ENCODE measurements around the gene ATXN1. TPM values are rescaled to one million over a fixed set of nuclear protein-coding genes. Genes with fewer than 3 reads are reported as not detected.

Gene ATXN1
- polyA plus RNA-seq, 1 of the 3 experiments (the other 2 are of a cell fraction), result 7.9 TPM

GRCh38 chr6:16493802-16494201, 267.5 kb downstream of the ATXN1 start:
- Histone ChIP-seq H3K79me2 (ENCODE audit: insufficient read depth) (no peaks in the 10 kb centered on the region), H3K9me3 (no peaks in the 10 kb centered on the region), H3K9ac (no peak overlapping the region), H3K4me3 (ENCODE audit: low read depth in 2 of 2, low read length in 1 of 2) (no peak overlapping the region), H3K27ac (ENCODE audit: low read depth in 2 of 2, low read length in 1 of 2) (no peak overlapping the region), H3K4me1 (ENCODE audit: control insufficient read depth in 1 of 2, insufficient read depth in 2 of 2, low read depth in 1 of 2, low read length in 1 of 2) (no peaks in the 10 kb centered on the region), H3K36me3 (replicated peaks in 1 of 2; ENCODE audit: control insufficient read depth in 1 of 2, insufficient read depth in 2 of 2, low read length in 1 of 2) (peaks cover 0 to 4% of the 10 kb centered on the region in 2 experiments), H3K27me3 (ENCODE audit: insufficient read depth) (no peaks in the 10 kb centered on the region), H3F3A (replicated peaks; ENCODE audit: insufficient read depth) (peaks cover 3% of the 10 kb centered on the region), H3K4me2 (no peak overlapping the region), H2AFZ (ENCODE audit: low read depth) (no peak overlapping the region), H3K9me2 (no peaks in the 10 kb centered on the region), H4K20me1 (ENCODE audit: insufficient read depth) (peaks cover 5% of the 10 kb centered on the region; the same call in 1 of the 2 replicates)
- ChIA-PET POLR2A (no interaction called here), CTCF (interaction anchor here (1.6 kb wide), 1 partner anchor 9 kb away, joined by 4 read pairs; no protein-coding TSS in a partner anchor)
- DNase-seq, result no peak
- TF ChIP-seq ELF1 (IDR thresholded peaks at IDR 0.05), result no peak
- no peak for TF ChIP-seq GABPA (IDR thresholded peaks at IDR 0.05; ENCODE audit: low read depth)
- TF ChIP-seq RFX5 (IDR thresholded peaks at IDR 0.05; ENCODE audit: low read length), result no peak
- no peak for TF ChIP-seq FOSL2 (IDR thresholded peaks at IDR 0.05; ENCODE audit: borderline replicate concordance, low read depth)
- TF ChIP-seq RXRA (IDR thresholded peaks at IDR 0.05; ENCODE audit: borderline replicate concordance, low read depth), result no peak
- TF ChIP-seq, protein P1, sequence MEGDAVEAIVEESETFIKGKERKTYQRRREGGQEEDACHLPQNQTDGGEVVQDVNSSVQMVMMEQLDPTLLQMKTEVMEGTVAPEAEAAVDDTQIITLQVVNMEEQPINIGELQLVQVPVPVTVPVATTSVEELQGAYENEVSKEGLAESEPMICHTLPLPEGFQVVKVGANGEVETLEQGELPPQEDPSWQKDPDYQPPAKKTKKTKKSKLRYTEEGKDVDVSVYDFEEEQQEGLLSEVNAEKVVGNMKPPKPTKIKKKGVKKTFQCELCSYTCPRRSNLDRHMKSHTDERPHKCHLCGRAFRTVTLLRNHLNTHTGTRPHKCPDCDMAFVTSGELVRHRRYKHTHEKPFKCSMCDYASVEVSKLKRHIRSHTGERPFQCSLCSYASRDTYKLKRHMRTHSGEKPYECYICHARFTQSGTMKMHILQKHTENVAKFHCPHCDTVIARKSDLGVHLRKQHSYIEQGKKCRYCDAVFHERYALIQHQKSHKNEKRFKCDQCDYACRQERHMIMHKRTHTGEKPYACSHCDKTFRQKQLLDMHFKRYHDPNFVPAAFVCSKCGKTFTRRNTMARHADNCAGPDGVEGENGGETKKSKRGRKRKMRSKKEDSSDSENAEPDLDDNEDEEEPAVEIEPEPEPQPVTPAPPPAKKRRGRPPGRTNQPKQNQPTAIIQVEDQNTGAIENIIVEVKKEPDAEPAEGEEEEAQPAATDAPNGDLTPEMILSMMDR (IDR thresholded peaks at IDR 0.05), result no peak
- no peak for TF ChIP-seq EP300 (IDR thresholded peaks at IDR 0.05; ENCODE audit: borderline replicate concordance in 1 of 2, low read depth in 1 of 2, low read length in 1 of 2)
- no peak for TF ChIP-seq YY1 (IDR thresholded peaks at IDR 0.05; ENCODE audit: low read depth)
- TF ChIP-seq, protein P2, sequence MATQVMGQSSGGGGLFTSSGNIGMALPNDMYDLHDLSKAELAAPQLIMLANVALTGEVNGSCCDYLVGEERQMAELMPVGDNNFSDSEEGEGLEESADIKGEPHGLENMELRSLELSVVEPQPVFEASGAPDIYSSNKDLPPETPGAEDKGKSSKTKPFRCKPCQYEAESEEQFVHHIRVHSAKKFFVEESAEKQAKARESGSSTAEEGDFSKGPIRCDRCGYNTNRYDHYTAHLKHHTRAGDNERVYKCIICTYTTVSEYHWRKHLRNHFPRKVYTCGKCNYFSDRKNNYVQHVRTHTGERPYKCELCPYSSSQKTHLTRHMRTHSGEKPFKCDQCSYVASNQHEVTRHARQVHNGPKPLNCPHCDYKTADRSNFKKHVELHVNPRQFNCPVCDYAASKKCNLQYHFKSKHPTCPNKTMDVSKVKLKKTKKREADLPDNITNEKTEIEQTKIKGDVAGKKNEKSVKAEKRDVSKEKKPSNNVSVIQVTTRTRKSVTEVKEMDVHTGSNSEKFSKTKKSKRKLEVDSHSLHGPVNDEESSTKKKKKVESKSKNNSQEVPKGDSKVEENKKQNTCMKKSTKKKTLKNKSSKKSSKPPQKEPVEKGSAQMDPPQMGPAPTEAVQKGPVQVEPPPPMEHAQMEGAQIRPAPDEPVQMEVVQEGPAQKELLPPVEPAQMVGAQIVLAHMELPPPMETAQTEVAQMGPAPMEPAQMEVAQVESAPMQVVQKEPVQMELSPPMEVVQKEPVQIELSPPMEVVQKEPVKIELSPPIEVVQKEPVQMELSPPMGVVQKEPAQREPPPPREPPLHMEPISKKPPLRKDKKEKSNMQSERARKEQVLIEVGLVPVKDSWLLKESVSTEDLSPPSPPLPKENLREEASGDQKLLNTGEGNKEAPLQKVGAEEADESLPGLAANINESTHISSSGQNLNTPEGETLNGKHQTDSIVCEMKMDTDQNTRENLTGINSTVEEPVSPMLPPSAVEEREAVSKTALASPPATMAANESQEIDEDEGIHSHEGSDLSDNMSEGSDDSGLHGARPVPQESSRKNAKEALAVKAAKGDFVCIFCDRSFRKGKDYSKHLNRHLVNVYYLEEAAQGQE (IDR thresholded peaks at IDR 0.05; ENCODE audit: low read depth, low read length), result no peak

- WGBS (ENCODE audit: low lambda C conversion rate), result 93% methylated on average over 5 of the region's 5 CpGs
- H3K9ac ChIP-seq, result no peak overlapping the region
- H3K4me3 ChIP-seq (ENCODE audit: low read depth in 2 of 2, low read length in 1 of 2), result no peak overlapping the region
- H3K36me3 ChIP-seq (replicated peaks in 1 of 2; ENCODE audit: control insufficient read depth in 1 of 2, insufficient read depth in 2 of 2, low read length in 1 of 2), result no peaks in the 10 kb centered on the region
- H3K9me2 ChIP-seq, result no peaks in the 10 kb centered on the region
- H3K79me2 ChIP-seq (ENCODE audit: insufficient read depth), result no peaks in the 10 kb centered on the region
- H3F3A ChIP-seq (replicated peaks; ENCODE audit: insufficient read depth), result peaks cover 3% of the 10 kb centered on the region
- ChIA-PET POLR2A (no interaction called here), CTCF (interaction anchor here (1.1 kb wide), 1 partner anchor 18 kb away, joined by 5 read pairs; no protein-coding TSS in a partner anchor)
- no peaks in the 10 kb centered on the region for H3K4me1 ChIP-seq (ENCODE audit: control insufficient read depth in 1 of 2, insufficient read depth in 2 of 2, low read depth in 1 of 2, low read length in 1 of 2)
- TF ChIP-seq ELF1 (IDR thresholded peaks at IDR 0.05) (no peak), FOXM1 (IDR thresholded peaks at IDR 0.05; ENCODE audit: low read depth) (no peak), NRF1 (IDR thresholded peaks at IDR 0.05; ENCODE audit: low read depth, low read length) (no peak), GATA2 (CRISPR knock-in tag; IDR thresholded peaks at IDR 0.05) (no peak), GABPA (IDR thresholded peaks at IDR 0.05; ENCODE audit: low read depth) (no peak), NFIC (IDR thresholded peaks at IDR 0.05; ENCODE audit: borderline replicate concordance) (no peak), RFX5 (IDR thresholded peaks at IDR 0.05; ENCODE audit: low read length) (no peak), MEF2A (IDR thresholded peaks at IDR 0.05; ENCODE audit: borderline replicate concordance, low read depth) (no peak)
- TF ChIP-seq, protein P3, sequence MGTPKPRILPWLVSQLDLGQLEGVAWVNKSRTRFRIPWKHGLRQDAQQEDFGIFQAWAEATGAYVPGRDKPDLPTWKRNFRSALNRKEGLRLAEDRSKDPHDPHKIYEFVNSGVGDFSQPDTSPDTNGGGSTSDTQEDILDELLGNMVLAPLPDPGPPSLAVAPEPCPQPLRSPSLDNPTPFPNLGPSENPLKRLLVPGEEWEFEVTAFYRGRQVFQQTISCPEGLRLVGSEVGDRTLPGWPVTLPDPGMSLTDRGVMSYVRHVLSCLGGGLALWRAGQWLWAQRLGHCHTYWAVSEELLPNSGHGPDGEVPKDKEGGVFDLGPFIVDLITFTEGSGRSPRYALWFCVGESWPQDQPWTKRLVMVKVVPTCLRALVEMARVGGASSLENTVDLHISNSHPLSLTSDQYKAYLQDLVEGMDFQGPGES (IDR thresholded peaks at IDR 0.05; ENCODE audit: low read depth, low read length), result no peak
- H3K27me3 ChIP-seq (ENCODE audit: insufficient read depth), result no peaks in the 10 kb centered on the region
- H3K9me3 ChIP-seq, result no peaks in the 10 kb centered on the region
- H2AFZ ChIP-seq (ENCODE audit: low read depth), result no peak overlapping the region
- no peak overlapping the region for H3K27ac ChIP-seq (ENCODE audit: low read depth in 2 of 2, low read length in 1 of 2)
- no peak for DNase-seq
- H4K20me1 ChIP-seq (ENCODE audit: insufficient read depth), result peaks cover 5% of the 10 kb centered on the region; the same call in 1 of the 2 replicates
- no peak overlapping the region for H3K4me2 ChIP-seq
Measured at GRCh38 chr6:16493112-16493511, 268.1 kb downstream of the ATXN1 start.

All from SK-N-SH (cell line).